VCaP (cell line): ENCODE results near the gene RALGAPA2.
A peak's percentile ranks its signal among the peaks of the same experiment; 100 is the strongest.

Source experiments
- H3K27ac ChIP-seq: fragments of 450-650 bp; 2 replicates; pipeline ENCODE4 v1.5.1; 2017
- TF ChIP-seq, protein P1 (sequence below): fragments of 450-650 bp; conservative IDR thresholded peaks from 2 replicates; pipeline ENCODE4 v1.5.1; 2017; ENCODE audit warnings: mild to moderate bottlenecking, moderate library complexity

The RALGAPA2 gene

GRCh38 chr20:20628314-20628713 is 84.1 kb downstream of the RALGAPA2 start:
- TF ChIP-seq, protein P1, sequence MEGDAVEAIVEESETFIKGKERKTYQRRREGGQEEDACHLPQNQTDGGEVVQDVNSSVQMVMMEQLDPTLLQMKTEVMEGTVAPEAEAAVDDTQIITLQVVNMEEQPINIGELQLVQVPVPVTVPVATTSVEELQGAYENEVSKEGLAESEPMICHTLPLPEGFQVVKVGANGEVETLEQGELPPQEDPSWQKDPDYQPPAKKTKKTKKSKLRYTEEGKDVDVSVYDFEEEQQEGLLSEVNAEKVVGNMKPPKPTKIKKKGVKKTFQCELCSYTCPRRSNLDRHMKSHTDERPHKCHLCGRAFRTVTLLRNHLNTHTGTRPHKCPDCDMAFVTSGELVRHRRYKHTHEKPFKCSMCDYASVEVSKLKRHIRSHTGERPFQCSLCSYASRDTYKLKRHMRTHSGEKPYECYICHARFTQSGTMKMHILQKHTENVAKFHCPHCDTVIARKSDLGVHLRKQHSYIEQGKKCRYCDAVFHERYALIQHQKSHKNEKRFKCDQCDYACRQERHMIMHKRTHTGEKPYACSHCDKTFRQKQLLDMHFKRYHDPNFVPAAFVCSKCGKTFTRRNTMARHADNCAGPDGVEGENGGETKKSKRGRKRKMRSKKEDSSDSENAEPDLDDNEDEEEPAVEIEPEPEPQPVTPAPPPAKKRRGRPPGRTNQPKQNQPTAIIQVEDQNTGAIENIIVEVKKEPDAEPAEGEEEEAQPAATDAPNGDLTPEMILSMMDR = no peak
- no peak overlapping the region for H3K27ac ChIP-seq

GRCh38 chr20:20627471-20627870 is 85.0 kb downstream of the RALGAPA2 start:
- peak overlapping the region; percentile 61 for H3K27ac ChIP-seq
- TF ChIP-seq, protein P1 = no peak

GRCh38 chr20:20624914-20625313 is 87.5 kb downstream of the RALGAPA2 start:
- TF ChIP-seq, protein P1 = no peak
- H3K27ac ChIP-seq = peak overlapping the region; percentile 61

- TF ChIP-seq, protein P1 = no peak
- no peak overlapping the region for H3K27ac ChIP-seq
Observed at GRCh38 chr20:20621195-20621594, 91.2 kb downstream of the RALGAPA2 start.

DNA sequence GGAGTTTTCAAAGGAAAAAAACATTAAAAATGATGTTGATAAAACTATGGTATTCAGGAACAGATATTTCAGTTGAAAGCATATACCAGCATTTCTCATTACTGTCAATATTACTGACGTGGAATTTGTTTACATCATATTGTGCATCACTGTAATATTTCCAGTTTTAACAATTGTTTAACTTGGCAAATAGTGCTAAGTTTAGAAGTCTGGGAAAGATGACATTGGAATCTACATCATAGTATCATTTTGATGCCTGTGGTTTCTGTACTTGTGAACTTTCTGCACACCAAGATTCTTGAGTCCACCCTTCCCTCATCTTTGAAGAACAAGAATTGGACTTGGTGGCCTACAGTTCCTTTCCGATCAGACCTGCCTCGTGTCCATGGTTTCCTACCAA is 98.1 kb downstream of the RALGAPA2 start:
- TF ChIP-seq, protein P1 = no peak
- H3K27ac ChIP-seq = peak overlapping the region; percentile 90

DNA sequence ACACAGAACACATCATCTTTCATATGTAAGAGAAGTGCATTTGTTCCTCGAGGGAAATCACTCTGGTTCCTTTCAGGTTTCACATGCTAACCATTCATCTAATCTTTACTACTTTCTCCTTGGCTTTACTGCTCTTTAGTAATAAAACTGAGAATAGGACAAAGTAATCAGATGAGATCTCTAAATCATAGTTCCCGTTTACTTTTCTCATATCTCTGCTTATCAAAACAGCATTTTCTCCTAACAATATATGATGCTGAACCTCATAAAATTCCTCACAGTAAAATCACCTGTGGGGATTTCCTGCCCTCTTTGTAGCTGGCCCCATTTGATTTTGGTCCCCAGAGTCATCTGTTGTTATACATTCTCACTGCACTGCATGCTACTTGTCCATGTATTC is 100.2 kb downstream of the RALGAPA2 start:
- TF ChIP-seq, protein P1 = no peak
- peak overlapping the region; percentile 90 for H3K27ac ChIP-seq

- TF ChIP-seq, protein P1 = no peak
- peak overlapping the region; percentile 90 for H3K27ac ChIP-seq
Observed at GRCh38 chr20:20611167-20611566, 101.3 kb downstream of the RALGAPA2 start.
